Measurements from ENCODE around the gene RACGAP1.

Gene RACGAP1

GRCh38 chr12:50041062-50041860 lies 16.0 kb upstream of the RACGAP1 start:
- TF ChIP-seq GABPA (IDR thresholded peaks at IDR 0.05; ENCODE audit: low read depth): no peak
- TF ChIP-seq CTCF (IDR thresholded peaks at IDR 0.05; ENCODE audit: insufficient read depth, low read length): no peak
- no peak for TF ChIP-seq SPI1 (IDR thresholded peaks at IDR 0.05; ENCODE audit: borderline replicate concordance, low read depth)
- no peak for TF ChIP-seq POLR2AphosphoS5 (IDR thresholded peaks at IDR 0.05; ENCODE audit: low read depth)
- H3K4me3 ChIP-seq (replicated peaks; ENCODE audit: insufficient read depth, low read length): no peak overlapping the region
- H3K27ac ChIP-seq (replicated peaks): no peak overlapping the region
- H3K27me3 ChIP-seq (ENCODE audit: insufficient read depth, poor library complexity, severe bottlenecking): no peaks in the 10 kb centered on the region
- no peak for DNase-seq (ENCODE audit: low read depth in 1 of 2, low spot score in 1 of 2)

GRCh38 chr12:50040657-50041056 lies 15.4 kb upstream of the RACGAP1 start:
- DNase-seq (ENCODE audit: low read depth in 1 of 2, low spot score in 1 of 2): no peak
- TF ChIP-seq CTCF (IDR thresholded peaks at IDR 0.05; ENCODE audit: insufficient read depth, low read length): no peak
- no peak for TF ChIP-seq GABPA (IDR thresholded peaks at IDR 0.05; ENCODE audit: low read depth)
- no peak for TF ChIP-seq POLR2AphosphoS5 (IDR thresholded peaks at IDR 0.05; ENCODE audit: low read depth)
- no peak for TF ChIP-seq REST (IDR thresholded peaks at IDR 0.05; ENCODE audit: insufficient replicate concordance, low read depth)
- no peak for TF ChIP-seq SPI1 (IDR thresholded peaks at IDR 0.05; ENCODE audit: borderline replicate concordance, low read depth)
- H3K27me3 ChIP-seq (ENCODE audit: insufficient read depth, poor library complexity, severe bottlenecking): no peaks in the 10 kb centered on the region
- H3K27ac ChIP-seq (replicated peaks): no peak overlapping the region
- H3K4me3 ChIP-seq (replicated peaks; ENCODE audit: insufficient read depth, low read length): no peak overlapping the region

GRCh38 chr12:50039151-50039835 lies 14.0 kb upstream of the RACGAP1 start:
- TF ChIP-seq SPI1 (IDR thresholded peaks at IDR 0.05; ENCODE audit: borderline replicate concordance, low read depth) (no peak), CTCF (IDR thresholded peaks at IDR 0.05; ENCODE audit: insufficient read depth, low read length) (peak; percentile 82), GABPA (IDR thresholded peaks at IDR 0.05; ENCODE audit: low read depth) (no peak)
- Histone ChIP-seq H3K27me3 (ENCODE audit: insufficient read depth, poor library complexity, severe bottlenecking) (no peaks in the 10 kb centered on the region), H3K27ac (replicated peaks) (no peak overlapping the region), H3K4me3 (replicated peaks; ENCODE audit: insufficient read depth, low read length) (no peak overlapping the region)
- DNase-seq (ENCODE audit: low read depth in 1 of 2, low spot score in 1 of 2): peak; percentile 81 to 89

DNA sequence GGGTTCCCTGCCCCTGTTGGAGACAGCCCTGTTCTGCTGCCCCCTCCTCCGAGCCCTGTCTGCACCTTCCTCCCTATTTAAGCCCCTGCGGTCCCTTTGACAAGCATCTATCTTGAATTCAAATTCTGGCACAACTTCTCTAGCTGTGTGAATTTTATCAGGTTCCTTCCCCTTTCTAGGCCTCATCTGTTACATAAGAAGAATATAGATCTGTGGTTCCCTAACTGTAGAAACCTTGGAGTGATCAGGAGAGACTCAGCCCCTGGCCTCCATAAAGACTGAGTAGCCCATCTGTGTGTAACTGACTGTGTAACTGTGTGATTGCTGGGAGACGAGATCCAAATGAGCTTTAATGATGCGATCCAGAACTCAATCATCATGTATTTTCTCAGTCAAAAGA lies 13.0 kb upstream of the RACGAP1 start:
- DNase-seq (ENCODE audit: low read depth in 1 of 2, low spot score in 1 of 2): no peak
- TF ChIP-seq CTCF (IDR thresholded peaks at IDR 0.05; ENCODE audit: insufficient read depth, low read length): no peak
- TF ChIP-seq SPI1 (IDR thresholded peaks at IDR 0.05; ENCODE audit: borderline replicate concordance, low read depth): no peak
- no peak for TF ChIP-seq GABPA (IDR thresholded peaks at IDR 0.05; ENCODE audit: low read depth)
- TF ChIP-seq POLR2AphosphoS5 (IDR thresholded peaks at IDR 0.05; ENCODE audit: low read depth): no peak
- no peak for TF ChIP-seq REST (IDR thresholded peaks at IDR 0.05; ENCODE audit: insufficient replicate concordance, low read depth)
- Histone ChIP-seq H3K27me3 (ENCODE audit: insufficient read depth, poor library complexity, severe bottlenecking) (no peaks in the 10 kb centered on the region), H3K27ac (replicated peaks) (peak overlapping the region; percentile 46), H3K4me3 (replicated peaks; ENCODE audit: insufficient read depth, low read length) (no peak overlapping the region)

Measured in HL-60 (cell line).